HepG2 (cell line): ENCODE data around the gene ITCH. TPM values are rescaled to one million over a fixed set of nuclear protein-coding genes. Genes with fewer than 3 reads are reported as not detected.

ENCODE experiments used
- ATAC-seq: fragments of 200-7000 bp; cut with Tn5 transposase; 3 replicates; pipeline ENCODE4 v1.9.1; 2020; ENCODE audit warnings: mild to moderate bottlenecking, moderate library complexity
- BruUV-seq: library from RNA; stranded (reverse); fragments of 400-500 nt; replicated peaks from 2 replicates; lab custom pipeline; 2021; lab: Mats Ljungman, UMichigan
- CTCF ChIA-PET: fragments of 300-600 bp; formaldehyde crosslinking; extraction: SDS; loops from one replicate; lab custom pipeline; 2021; ENCODE audit warnings: low total read pairs, inconsistent platforms, low intra/inter-chr PET ratio; lab: Yijun Ruan, JAX
- POLR2A ChIA-PET: fragments of 350-600 bp; sonication (Branson Sonifier 250); formaldehyde crosslinking; loops from one replicate; lab custom pipeline; 2020; ENCODE audit warnings: antibody characterized with exemption, inconsistent platforms; lab: Yijun Ruan, JAX
- DNase-seq: peaks from one replicate; pipeline ENCODE4 v3.0.0-alpha.2; 2015; ENCODE audit warnings: low spot score
- FAIRE-seq: peaks from 3 replicates; lab custom pipeline; 2011; peaks lifted over from hg19 to GRCh38; lab: Jason Lieb, UNC
- H2AFZ ChIP-seq: one replicate; pipeline ENCODE4 v1.6.1; 2011; ENCODE audit warnings: low read length, inconsistent platforms
- H3K27ac ChIP-seq: fragments of 300-600 bp; 3 replicates; pipeline ENCODE4 v1.8.0; 2011; ENCODE audit warnings: mixed run types, mild to moderate bottlenecking, mixed read lengths, low read length, inconsistent platforms; ENCODE audit not compliant: insufficient read depth; ENCODE audit errors: extremely low read length
- H3K27me3 ChIP-seq, 2 experiments: fragments of 200-600 bp in 1 of 2; 2 replicates in 1 of 2; 3 replicates in 1 of 2; pipeline versions ENCODE4 v1.6.0 to v1.8.0; 2011; ENCODE audit warnings: low read length in 2 of 2, mild to moderate bottlenecking in 2 of 2, moderate library complexity in 2 of 2, inconsistent platforms in 1 of 2; ENCODE audit not compliant: insufficient read depth in 2 of 2, control insufficient read depth in 1 of 2
- H3K36me3 ChIP-seq, 2 experiments: fragments of 200-600 bp in 1 of 2; replicated peaks in 1 of 2; 2 replicates in 1 of 2; 3 replicates in 1 of 2; pipeline versions ENCODE4 v1.5.1 to v1.8.0; 2011; ENCODE audit warnings: low read length in 2 of 2, inconsistent platforms in 1 of 2; ENCODE audit not compliant: insufficient read depth in 2 of 2, control insufficient read depth in 1 of 2
- H3K4me1 ChIP-seq: 2 replicates; pipeline ENCODE4 v1.5.1; 2012; ENCODE audit warnings: low read length, inconsistent platforms; ENCODE audit not compliant: insufficient read depth
- H3K4me2 ChIP-seq: 2 replicates; pipeline ENCODE4 v1.6.0; 2011; ENCODE audit warnings: low read depth, low read length, inconsistent platforms
- H3K4me3 ChIP-seq, 3 experiments: fragments of 200-600 bp in 1 of 3; sonication (generic), shearing (Covaris generic) in 1 of 3; replicated peaks in 1 of 3; 2 replicates each; pipeline ENCODE4 v1.5.1; 2011 to 2016; ENCODE audit warnings: low read length in 3 of 3, inconsistent platforms in 2 of 3, low read depth in 2 of 3, mild to moderate bottlenecking in 2 of 3, control low read depth in 1 of 3, mixed read lengths in 1 of 3; ENCODE audit not compliant: insufficient read depth in 1 of 3
- H3K79me2 ChIP-seq: one replicate; pipeline ENCODE4 v1.6.1; 2011; ENCODE audit warnings: low read length, inconsistent platforms; ENCODE audit not compliant: insufficient read depth
- H3K9ac ChIP-seq: 2 replicates; pipeline ENCODE4 v1.6.0; 2011; ENCODE audit warnings: mild to moderate bottlenecking, low read depth, low read length, inconsistent platforms; ENCODE audit not compliant: insufficient read depth
- H3K9me3 ChIP-seq: 2 replicates; pipeline ENCODE4 v1.5.1; 2012; ENCODE audit warnings: mild to moderate bottlenecking, low read length
- H4K20me1 ChIP-seq: 2 replicates; pipeline ENCODE4 v1.6.0; 2011; ENCODE audit warnings: inconsistent platforms, mild to moderate bottlenecking, low read length, moderate library complexity; ENCODE audit not compliant: insufficient read depth
- HHEX ChIP-seq: IDR thresholded peaks from 2 replicates; pipeline ENCODE4 v1.6.1; 2016; ENCODE audit warnings: control low read depth
- KDM5A ChIP-seq: fragments of 200-600 bp; sonication (generic); IDR thresholded peaks from 2 replicates; pipeline ENCODE4 v1.7.0; 2018; ENCODE audit warnings: antibody characterized with exemption, mild to moderate bottlenecking, low read length, borderline replicate concordance
- ZNF629 ChIP-seq: sonication (generic); formaldehyde crosslinking; conservative IDR thresholded peaks from 2 replicates; pipeline ENCODE4 v1.5.0; 2020; ENCODE audit warnings: missing genetic modification reagents
- ZNF703 ChIP-seq: sonication (generic); formaldehyde crosslinking; IDR thresholded peaks from 2 replicates; pipeline ENCODE4 v1.5.1; 2020; ENCODE audit warnings: missing genetic modification reagents, mild to moderate bottlenecking, moderate library complexity, borderline replicate concordance
- WGBS: methylation state at CpG from one replicate; pipeline ENCODE4 v1.1.6; 2017; ENCODE audit warnings: low lambda C conversion rate; 5-methylcytosine and 5-hydroxymethylcytosine counted together
- in situ Hi-C: cut with HindIII; loops from 2 replicates; pipeline ENCODE4 v1.10.0; 2017; ENCODE audit warnings: low pct_unique_long_range_greater_than_20kb; ENCODE audit not compliant: extremely low pct_ligation_motif_present
- intact Hi-C: fragments of 100-400 bp; cut with micrococcal nuclease; formaldehyde crosslinking; loops from one replicate; pipeline ENCODE4 v1.10.0; 2022; ENCODE audit not compliant: unreplicated experiment
- polyA plus RNA-seq, 8 experiments: library from polyadenylated mRNA; depleted of rRNA in 3 of 8; stranded (reverse) in 7 of 8; unstranded in 1 of 8; fragments of >200 nt; fragmentation: Illumina TruSeq in 4 of 8; extraction: Trizol in 4 of 8; gene quantifications; 2 replicates each; pipeline versions ENCODE4 v1.2.1 to v1.2.3, GENCODE V29; 2011 to 2016; ENCODE audit warnings: low read depth in 4 of 8, missing spikeins in 1 of 8, mixed read lengths in 1 of 8; ENCODE audit not compliant: insufficient read depth in 1 of 8
- total RNA-seq, 5 experiments: library from RNA; depleted of rRNA; stranded (reverse); fragments of >200 nt; fragmentation: Illumina TruSeq; extraction: Trizol; gene quantifications; 2 replicates each; pipeline ENCODE4 v1.2.3, GENCODE V29; 2016; ENCODE audit warnings: low read depth in 1 of 5
- TF ChIP-seq, protein P1 (sequence below): sonication (generic); formaldehyde crosslinking; IDR thresholded peaks from 2 replicates; pipeline ENCODE4 v1.4.0; 2020; ENCODE audit warnings: mild to moderate bottlenecking, missing genetic modification reagents
- TF ChIP-seq, protein P2 (sequence below): fragments of 450-650 bp; IDR thresholded peaks from 2 replicates; pipeline ENCODE4 v1.6.1; 2016
- TF ChIP-seq, protein P3 (sequence below): IDR thresholded peaks from 2 replicates; pipeline ENCODE4 v1.6.1; 2016; ENCODE audit warnings: mild to moderate bottlenecking, missing biosample characterization, missing genetic modification reagents
- TF ChIP-seq, protein P4 (sequence below): sonication (generic); formaldehyde crosslinking; conservative IDR thresholded peaks from 2 replicates; pipeline ENCODE4 v1.4.0; 2020; ENCODE audit warnings: mild to moderate bottlenecking, missing genetic modification reagents, moderate library complexity

ITCH gene
- total and polyA plus RNA-seq, 2 of the 13 experiments (the other 11 are each of a cell fraction or from before 2014, with no cell fraction given) = 20.5 to 112 TPM

DNA sequence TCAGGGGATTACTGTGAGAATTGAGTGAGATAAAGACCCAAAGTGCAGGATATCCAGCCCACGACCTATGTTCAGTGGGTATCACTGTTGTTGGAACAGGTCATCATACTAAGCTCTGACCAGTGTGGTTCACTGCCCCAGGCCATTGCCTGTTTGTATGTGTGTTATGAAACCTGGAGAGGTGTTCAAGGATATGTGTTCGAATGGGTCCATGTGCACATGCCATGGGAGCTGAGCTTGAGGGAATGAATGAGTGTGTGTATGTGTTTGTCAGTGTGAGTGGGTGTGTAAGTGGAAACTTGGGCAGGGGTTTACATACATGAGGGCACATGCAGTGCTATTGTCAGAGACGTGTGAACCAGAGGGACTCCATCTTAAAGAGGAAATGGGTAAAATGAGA is 42.2 kb upstream of the ITCH start:
- in situ Hi-C loops = no loop called here
- intact Hi-C loops = no loop called here
- ChIA-PET CTCF (no interaction called here), POLR2A (interaction anchor here (1.3 to 2.9 kb wide), 3 partner anchors 10 to 42 kb away, joined by 3 to 10 read pairs (median 3); partner anchors contain the start of gene ITCH)
- TF ChIP-seq KDM5A = no peak
- 0 out of 2 replicates have a peak, but pooled peaks have one; percentile 0 for TF ChIP-seq ZNF629 (CRISPR knock-in tag)
- no peak for TF ChIP-seq HHEX (CRISPR knock-in tag)
- TF ChIP-seq, protein P1, sequence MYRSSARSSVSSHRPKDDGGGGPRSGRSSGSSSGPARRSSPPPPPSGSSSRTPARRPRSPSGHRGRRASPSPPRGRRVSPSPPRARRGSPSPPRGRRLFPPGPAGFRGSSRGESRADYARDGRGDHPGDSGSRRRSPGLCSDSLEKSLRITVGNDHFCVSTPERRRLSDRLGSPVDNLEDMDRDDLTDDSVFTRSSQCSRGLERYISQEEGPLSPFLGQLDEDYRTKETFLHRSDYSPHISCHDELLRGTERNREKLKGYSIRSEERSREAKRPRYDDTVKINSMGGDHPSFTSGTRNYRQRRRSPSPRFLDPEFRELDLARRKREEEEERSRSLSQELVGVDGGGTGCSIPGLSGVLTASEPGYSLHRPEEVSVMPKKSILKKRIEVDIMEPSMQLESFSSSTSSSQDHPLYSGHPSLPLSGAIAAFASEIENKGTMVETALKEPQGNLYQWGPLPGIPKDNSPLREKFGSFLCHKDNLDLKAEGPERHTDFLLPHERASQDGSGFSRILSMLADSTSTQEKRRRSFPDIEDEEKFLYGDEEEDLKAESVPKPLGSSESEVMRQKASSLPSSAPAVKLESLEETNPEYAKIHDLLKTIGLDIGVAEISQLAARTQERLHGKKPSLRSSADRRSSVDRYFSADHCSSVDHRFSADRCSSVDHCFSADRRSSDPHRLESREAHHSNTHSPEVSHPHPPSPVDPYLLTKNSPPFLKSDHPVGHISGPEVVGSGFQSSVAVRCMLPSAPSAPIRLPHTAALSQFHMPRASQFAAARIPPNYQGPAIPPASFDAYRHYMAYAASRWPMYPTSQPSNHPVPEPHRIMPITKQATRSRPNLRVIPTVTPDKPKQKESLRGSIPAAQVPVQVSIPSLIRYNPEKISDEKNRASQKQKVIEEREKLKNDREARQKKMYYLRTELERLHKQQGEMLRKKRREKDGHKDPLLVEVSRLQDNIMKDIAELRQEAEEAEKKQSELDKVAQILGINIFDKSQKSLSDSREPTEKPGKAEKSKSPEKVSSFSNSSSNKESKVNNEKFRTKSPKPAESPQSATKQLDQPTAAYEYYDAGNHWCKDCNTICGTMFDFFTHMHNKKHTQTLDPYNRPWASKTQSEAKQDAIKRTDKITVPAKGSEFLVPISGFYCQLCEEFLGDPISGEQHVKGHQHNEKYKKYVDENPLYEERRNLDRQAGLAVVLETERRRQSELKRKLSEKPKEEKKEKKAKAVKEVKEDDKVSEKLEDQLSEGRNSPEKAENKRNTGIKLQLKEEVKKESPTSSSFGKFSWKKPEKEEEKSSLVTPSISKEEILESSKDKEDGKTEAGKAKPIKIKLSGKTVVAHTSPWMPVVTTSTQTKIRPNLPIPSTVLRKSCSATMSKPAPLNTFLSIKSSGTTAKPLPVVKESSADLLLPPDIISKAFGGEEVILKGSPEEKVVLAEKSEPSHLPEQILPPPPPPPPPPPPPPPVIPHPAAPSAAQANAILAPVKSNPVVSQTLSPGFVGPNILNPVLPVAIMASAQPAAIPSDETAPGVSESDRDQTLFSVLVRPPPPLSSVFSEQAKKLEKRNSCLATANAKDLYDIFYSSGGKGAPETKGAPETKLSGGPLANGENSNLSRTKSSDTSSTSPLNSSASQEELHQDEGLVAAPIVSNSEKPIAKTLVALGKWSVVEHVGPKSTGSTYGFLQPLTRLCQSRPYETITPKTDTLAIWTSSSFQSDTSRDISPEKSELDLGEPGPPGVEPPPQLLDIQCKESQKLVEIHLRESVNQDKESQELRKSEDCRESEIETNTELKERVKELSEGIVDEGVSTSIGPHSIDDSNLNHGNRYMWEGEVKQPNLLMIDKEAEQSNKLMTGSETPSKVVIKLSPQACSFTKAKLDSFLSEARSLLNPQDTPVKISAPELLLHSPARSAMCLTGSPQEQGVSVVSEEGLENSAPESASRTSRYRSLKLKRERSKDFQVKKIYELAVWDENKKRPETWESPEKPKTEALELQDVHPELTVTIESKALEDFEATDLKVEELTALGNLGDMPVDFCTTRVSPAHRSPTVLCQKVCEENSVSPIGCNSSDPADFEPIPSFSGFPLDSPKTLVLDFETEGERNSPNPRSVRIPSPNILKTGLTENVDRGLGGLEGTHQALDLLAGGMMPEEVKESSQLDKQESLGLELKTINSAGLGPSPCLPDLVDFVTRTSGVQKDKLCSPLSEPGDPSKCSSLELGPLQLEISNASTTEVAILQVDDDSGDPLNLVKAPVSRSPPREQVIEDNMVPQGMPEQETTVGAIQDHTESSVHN = no peak
- TF ChIP-seq, protein P2, sequence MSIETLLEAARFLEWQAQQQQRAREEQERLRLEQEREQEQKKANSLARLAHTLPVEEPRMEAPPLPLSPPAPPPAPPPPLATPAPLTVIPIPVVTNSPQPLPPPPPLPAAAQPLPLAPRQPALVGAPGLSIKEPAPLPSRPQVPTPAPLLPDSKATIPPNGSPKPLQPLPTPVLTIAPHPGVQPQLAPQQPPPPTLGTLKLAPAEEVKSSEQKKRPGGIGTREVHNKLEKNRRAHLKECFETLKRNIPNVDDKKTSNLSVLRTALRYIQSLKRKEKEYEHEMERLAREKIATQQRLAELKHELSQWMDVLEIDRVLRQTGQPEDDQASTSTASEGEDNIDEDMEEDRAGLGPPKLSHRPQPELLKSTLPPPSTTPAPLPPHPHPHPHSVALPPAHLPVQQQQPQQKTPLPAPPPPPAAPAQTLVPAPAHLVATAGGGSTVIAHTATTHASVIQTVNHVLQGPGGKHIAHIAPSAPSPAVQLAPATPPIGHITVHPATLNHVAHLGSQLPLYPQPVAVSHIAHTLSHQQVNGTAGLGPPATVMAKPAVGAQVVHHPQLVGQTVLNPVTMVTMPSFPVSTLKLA = 0 out of 2 replicates have a peak, but pooled peaks have one; percentile 4
- TF ChIP-seq, protein P3, sequence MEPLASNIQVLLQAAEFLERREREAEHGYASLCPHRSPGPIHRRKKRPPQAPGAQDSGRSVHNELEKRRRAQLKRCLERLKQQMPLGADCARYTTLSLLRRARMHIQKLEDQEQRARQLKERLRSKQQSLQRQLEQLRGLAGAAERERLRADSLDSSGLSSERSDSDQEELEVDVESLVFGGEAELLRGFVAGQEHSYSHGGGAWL (CRISPR knock-in tag) = no peak
- TF ChIP-seq, protein P4, sequence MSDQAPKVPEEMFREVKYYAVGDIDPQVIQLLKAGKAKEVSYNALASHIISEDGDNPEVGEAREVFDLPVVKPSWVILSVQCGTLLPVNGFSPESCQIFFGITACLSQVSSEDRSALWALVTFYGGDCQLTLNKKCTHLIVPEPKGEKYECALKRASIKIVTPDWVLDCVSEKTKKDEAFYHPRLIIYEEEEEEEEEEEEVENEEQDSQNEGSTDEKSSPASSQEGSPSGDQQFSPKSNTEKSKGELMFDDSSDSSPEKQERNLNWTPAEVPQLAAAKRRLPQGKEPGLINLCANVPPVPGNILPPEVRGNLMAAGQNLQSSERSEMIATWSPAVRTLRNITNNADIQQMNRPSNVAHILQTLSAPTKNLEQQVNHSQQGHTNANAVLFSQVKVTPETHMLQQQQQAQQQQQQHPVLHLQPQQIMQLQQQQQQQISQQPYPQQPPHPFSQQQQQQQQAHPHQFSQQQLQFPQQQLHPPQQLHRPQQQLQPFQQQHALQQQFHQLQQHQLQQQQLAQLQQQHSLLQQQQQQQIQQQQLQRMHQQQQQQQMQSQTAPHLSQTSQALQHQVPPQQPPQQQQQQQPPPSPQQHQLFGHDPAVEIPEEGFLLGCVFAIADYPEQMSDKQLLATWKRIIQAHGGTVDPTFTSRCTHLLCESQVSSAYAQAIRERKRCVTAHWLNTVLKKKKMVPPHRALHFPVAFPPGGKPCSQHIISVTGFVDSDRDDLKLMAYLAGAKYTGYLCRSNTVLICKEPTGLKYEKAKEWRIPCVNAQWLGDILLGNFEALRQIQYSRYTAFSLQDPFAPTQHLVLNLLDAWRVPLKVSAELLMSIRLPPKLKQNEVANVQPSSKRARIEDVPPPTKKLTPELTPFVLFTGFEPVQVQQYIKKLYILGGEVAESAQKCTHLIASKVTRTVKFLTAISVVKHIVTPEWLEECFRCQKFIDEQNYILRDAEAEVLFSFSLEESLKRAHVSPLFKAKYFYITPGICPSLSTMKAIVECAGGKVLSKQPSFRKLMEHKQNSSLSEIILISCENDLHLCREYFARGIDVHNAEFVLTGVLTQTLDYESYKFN (CRISPR knock-in tag) = no peak
- TF ChIP-seq ZNF703 (CRISPR knock-in tag) = no peak
- 0 out of 5 replicates have a peak, but pooled peaks cover 0 to 2% of the 10 kb centered on the region in 2 experiments for H3K27me3 ChIP-seq
- FAIRE-seq = no peak
- H3K4me1 ChIP-seq = peaks cover 84% of the 10 kb centered on the region
- H3K27ac ChIP-seq = no peak overlapping the region
- H3K4me3 ChIP-seq = no peak overlapping the region
- no peak overlapping the region for H3K4me2 ChIP-seq
- 45% methylated on average over 3 of the region's 3 CpGs for WGBS
- DNase-seq = no peak
- no peaks in the 10 kb centered on the region for H3K79me2 ChIP-seq
- no peaks in the 10 kb centered on the region for H3K9me3 ChIP-seq
- BruUV-seq = no TSS peak
- H2AFZ ChIP-seq = no peak overlapping the region
- no peaks in the 10 kb centered on the region for H3K36me3 ChIP-seq
- H3K9ac ChIP-seq = no peak overlapping the region
- no peaks in the 10 kb centered on the region for H4K20me1 ChIP-seq
- no peak for ATAC-seq
